Osteocyte (in vitro differentiated cells): Measurements from ENCODE around the gene TP53BP2. TPM values are rescaled to one million over a fixed set of nuclear protein-coding genes. Genes with fewer than 3 reads are reported as not detected.
A peak's percentile ranks its signal among the peaks of the same experiment; 100 is the strongest.
"Not testable (repeated sequence)": the region's sequence is repeated elsewhere in the genome, so short reads cannot be mapped to it uniquely, and the experiment has no call there.

Experiments used
- DNase-seq: peaks from one replicate; pipeline ENCODE4 v3.0.0; 2021; ENCODE audit warnings: mixed read lengths; ENCODE audit not compliant: unreplicated experiment; ENCODE audit errors: extremely low spot score
- H3K27ac Mint-ChIP-seq: one replicate; pipeline ENCODE4 v1.8.0; 2021; ENCODE audit warnings: mild to moderate bottlenecking, mixed read lengths; ENCODE audit not compliant: unreplicated experiment
- H3K27me3 Mint-ChIP-seq: one replicate; pipeline ENCODE4 v1.8.0; 2021; ENCODE audit warnings: mixed read lengths; ENCODE audit not compliant: unreplicated experiment
- H3K36me3 Mint-ChIP-seq: one replicate; pipeline ENCODE4 v1.8.0; 2021; ENCODE audit warnings: mixed read lengths; ENCODE audit not compliant: unreplicated experiment
- H3K4me1 Mint-ChIP-seq: one replicate; pipeline ENCODE4 v1.8.0; 2021; ENCODE audit warnings: mixed read lengths; ENCODE audit not compliant: unreplicated experiment
- H3K4me3 Mint-ChIP-seq: one replicate; pipeline ENCODE4 v1.8.0; 2021; ENCODE audit warnings: mild to moderate bottlenecking, moderate library complexity, mixed read lengths; ENCODE audit not compliant: unreplicated experiment
- H3K9me3 Mint-ChIP-seq: one replicate; pipeline ENCODE4 v1.8.0; 2021; ENCODE audit warnings: mixed read lengths; ENCODE audit not compliant: unreplicated experiment
- total RNA-seq: library from RNA; stranded (reverse); gene quantifications from 2 replicates; pipeline ENCODE4 v1.2.1, GENCODE V29; 2021
- TF ChIP-seq, protein P1 (sequence below): fragments of 200-600 bp; sonication (generic); IDR thresholded peaks from 2 replicates; pipeline ENCODE4 v1.5.0; 2021; ENCODE audit warnings: antibody characterized with exemption, mild to moderate bottlenecking, moderate library complexity

The TP53BP2 gene
- total RNA-seq, 1 donor from 2014 or later = 58.7 TPM

GRCh38 chr1:223824287-223824686, 21.5 kb downstream of the TP53BP2 start:
- TF ChIP-seq, protein P1, sequence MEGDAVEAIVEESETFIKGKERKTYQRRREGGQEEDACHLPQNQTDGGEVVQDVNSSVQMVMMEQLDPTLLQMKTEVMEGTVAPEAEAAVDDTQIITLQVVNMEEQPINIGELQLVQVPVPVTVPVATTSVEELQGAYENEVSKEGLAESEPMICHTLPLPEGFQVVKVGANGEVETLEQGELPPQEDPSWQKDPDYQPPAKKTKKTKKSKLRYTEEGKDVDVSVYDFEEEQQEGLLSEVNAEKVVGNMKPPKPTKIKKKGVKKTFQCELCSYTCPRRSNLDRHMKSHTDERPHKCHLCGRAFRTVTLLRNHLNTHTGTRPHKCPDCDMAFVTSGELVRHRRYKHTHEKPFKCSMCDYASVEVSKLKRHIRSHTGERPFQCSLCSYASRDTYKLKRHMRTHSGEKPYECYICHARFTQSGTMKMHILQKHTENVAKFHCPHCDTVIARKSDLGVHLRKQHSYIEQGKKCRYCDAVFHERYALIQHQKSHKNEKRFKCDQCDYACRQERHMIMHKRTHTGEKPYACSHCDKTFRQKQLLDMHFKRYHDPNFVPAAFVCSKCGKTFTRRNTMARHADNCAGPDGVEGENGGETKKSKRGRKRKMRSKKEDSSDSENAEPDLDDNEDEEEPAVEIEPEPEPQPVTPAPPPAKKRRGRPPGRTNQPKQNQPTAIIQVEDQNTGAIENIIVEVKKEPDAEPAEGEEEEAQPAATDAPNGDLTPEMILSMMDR = no peak
- no peaks in the 10 kb centered on the region for H3K9me3 Mint-ChIP-seq
- H3K36me3 Mint-ChIP-seq = peaks cover 19% of the 10 kb centered on the region
- no peak for DNase-seq
- H3K4me1 Mint-ChIP-seq = peaks cover 57% of the 10 kb centered on the region
- H3K27me3 Mint-ChIP-seq = no peaks in the 10 kb centered on the region
- H3K4me3 Mint-ChIP-seq = no peak overlapping the region
- no peak overlapping the region for H3K27ac Mint-ChIP-seq

- Mint-ChIP-seq H3K36me3 (peaks cover 17% of the 10 kb centered on the region), H3K27ac (peak overlapping the region; percentile 66), H3K4me1 (peaks cover 49% of the 10 kb centered on the region), H3K4me3 (no peak overlapping the region), H3K27me3 (no peaks in the 10 kb centered on the region), H3K9me3 (no peaks in the 10 kb centered on the region)
- TF ChIP-seq, protein P1 = no peak
- no peak for DNase-seq
Measured at GRCh38 chr1:223820971-223821370, 24.8 kb downstream of the TP53BP2 start.

DNA sequence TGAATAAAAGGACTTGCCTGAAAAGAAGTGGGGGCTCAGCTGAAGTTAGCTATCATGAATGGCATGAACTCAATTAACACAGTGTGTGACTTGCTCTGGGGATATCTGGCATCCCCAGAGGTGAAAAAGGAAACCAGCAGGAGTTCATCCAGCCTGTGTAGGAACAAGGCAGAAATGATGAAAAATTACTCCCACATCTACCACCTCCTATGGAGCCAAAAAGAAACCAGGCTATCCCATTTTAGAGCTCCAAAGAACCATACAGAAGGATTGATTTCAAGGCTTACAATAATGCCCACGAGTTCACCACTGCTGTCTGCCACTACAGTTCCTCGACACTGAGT, 25.3 kb downstream of the TP53BP2 start:
- TF ChIP-seq, protein P1 = no peak
- no peak for DNase-seq
- H3K4me3 Mint-ChIP-seq = no peak overlapping the region
- peaks cover 47% of the 10 kb centered on the region for H3K4me1 Mint-ChIP-seq
- H3K36me3 Mint-ChIP-seq = peaks cover 17% of the 10 kb centered on the region
- H3K27me3 Mint-ChIP-seq = no peaks in the 10 kb centered on the region
- H3K27ac Mint-ChIP-seq = peak overlapping the region; percentile 66
- no peaks in the 10 kb centered on the region for H3K9me3 Mint-ChIP-seq

DNA sequence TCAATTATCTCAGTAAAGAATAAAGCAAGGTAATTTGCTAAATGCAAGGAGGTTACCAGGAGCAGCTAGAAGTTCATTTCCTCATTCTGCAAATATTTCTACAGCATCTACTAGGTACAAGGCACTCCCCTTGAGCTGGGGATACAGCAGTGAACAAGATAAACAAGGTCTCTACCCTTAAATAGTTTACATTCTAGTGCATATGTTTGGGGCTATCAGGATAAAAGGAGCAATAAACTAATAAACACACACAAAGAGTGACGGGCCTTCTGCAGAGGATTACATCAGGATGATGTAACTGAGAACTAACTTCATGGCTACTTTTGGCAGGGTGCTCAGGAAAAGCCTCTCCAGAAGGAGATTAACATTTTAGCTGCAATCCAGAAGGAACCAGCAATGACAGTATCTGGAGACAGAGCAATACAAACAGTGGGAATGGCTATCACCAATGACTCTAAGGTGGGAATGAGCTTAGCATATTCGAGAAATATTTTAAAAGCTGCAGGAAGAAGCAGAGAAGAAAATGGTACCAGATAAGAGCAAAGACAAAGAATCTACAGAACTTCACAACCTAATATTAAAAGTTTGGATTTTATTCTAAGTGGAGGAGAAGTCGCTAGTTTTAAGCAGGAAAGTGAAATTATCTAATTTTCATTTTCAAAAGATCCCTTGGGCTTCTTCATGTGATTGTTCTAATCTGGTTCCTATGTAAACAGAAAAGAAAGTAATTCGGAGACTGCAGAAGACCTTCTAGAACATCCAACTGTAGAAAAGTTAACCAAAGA, 25.8 kb downstream of the TP53BP2 start:
- no peaks in the 10 kb centered on the region for H3K27me3 Mint-ChIP-seq
- H3K9me3 Mint-ChIP-seq = no peaks in the 10 kb centered on the region
- no peak for DNase-seq
- peaks cover 50% of the 10 kb centered on the region for H3K4me1 Mint-ChIP-seq
- H3K36me3 Mint-ChIP-seq = peaks cover 17% of the 10 kb centered on the region
- H3K27ac Mint-ChIP-seq = peak overlapping the region; percentile 66
- no peak overlapping the region for H3K4me3 Mint-ChIP-seq
- TF ChIP-seq, protein P1 = no peak

DNA sequence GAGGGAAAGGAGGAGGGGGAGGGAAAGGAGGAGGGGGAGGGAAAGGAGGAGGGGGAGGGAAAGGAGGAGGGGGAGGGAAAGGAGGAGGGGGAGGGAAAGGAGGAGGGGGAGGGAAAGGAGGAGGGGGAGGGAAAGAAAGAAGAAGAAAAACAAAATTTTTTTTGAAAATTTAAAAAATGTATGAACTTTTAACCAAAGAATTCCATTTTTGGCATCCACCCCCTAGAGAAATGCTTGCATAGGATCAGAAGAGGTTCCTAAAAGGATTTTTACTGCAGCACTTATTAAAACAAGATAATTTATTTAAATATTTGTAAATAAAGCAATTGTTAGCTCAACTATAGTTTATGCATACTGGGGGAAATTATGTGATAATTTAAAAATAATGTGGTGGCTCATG, 28.5 kb downstream of the TP53BP2 start:
- not testable (repeated sequence) for H3K27ac Mint-ChIP-seq, H3K4me3 Mint-ChIP-seq, H3K9me3 Mint-ChIP-seq, DNase-seq, H3K27me3 Mint-ChIP-seq
- Mint-ChIP-seq H3K4me1 (peaks cover 32% of the 10 kb centered on the region), H3K36me3 (peaks cover 35% of the 10 kb centered on the region)
